SK-N-SH (cell line): ENCODE results near the gene KRTAP10-2. TPM values are rescaled to one million over a fixed set of nuclear protein-coding genes. Genes with fewer than 3 reads are reported as not detected.

ENCODE experiments used
- CTCF ChIA-PET: fragments of 300-600, 350-600 bp; formaldehyde crosslinking; extraction: SDS; loops from one replicate; lab custom pipeline; 2021; lab: Yijun Ruan, JAX
- POLR2A ChIA-PET: fragments of 350-600 bp; sonication (Branson Sonifier 250); formaldehyde crosslinking; extraction: SDS; loops from one replicate; lab custom pipeline; 2020; ENCODE audit warnings: antibody characterized with exemption, inconsistent platforms; lab: Yijun Ruan, JAX
- DNase-seq: peaks from one replicate; pipeline ENCODE4 v3.0.0; 2012
- H2AFZ ChIP-seq: fragments of 200-600 bp; sonication (generic); 2 replicates; pipeline ENCODE4 v1.8.1; 2016; ENCODE audit warnings: antibody characterized with exemption, mild to moderate bottlenecking, low read depth
- H3F3A ChIP-seq: fragments of 200-600 bp; sonication (generic); replicated peaks from 2 replicates; pipeline ENCODE3; 2016; ENCODE audit warnings: antibody characterized with exemption, mild to moderate bottlenecking; ENCODE audit not compliant: insufficient read depth
- H3K27ac ChIP-seq, 2 experiments: fragments of 200-500 bp in 1 of 2; fragments of 200-600 bp in 1 of 2; sonication (Bioruptor generic) in 1 of 2; sonication (generic), shearing (Covaris generic) in 1 of 2; 2 replicates each; pipeline versions ENCODE4 v1.5.1 to v1.6.1; 2014 to 2016; ENCODE audit warnings: low read depth in 2 of 2, inconsistent platforms in 1 of 2, low read length in 1 of 2, mild to moderate bottlenecking in 1 of 2, mixed read lengths in 1 of 2
- H3K27me3 ChIP-seq: fragments of 200-600 bp; sonication (generic), shearing (Covaris generic); 2 replicates; pipeline ENCODE4 v1.6.1; 2016; ENCODE audit warnings: mixed run types; ENCODE audit not compliant: insufficient read depth
- H3K36me3 ChIP-seq, 2 experiments: fragments of 200-500 bp in 1 of 2; fragments of 200-600 bp in 1 of 2; sonication (Bioruptor generic) in 1 of 2; sonication (generic) in 1 of 2; replicated peaks in 1 of 2; 2 replicates each; pipeline versions ENCODE3 to v1.5.1; 2014 to 2016; ENCODE audit warnings: low read length in 1 of 2, mild to moderate bottlenecking in 1 of 2; ENCODE audit not compliant: insufficient read depth in 2 of 2, control insufficient read depth in 1 of 2
- H3K4me1 ChIP-seq, 2 experiments: fragments of 200-500 bp in 1 of 2; fragments of 200-600 bp in 1 of 2; sonication (Bioruptor generic) in 1 of 2; sonication (generic), shearing (Covaris generic) in 1 of 2; 2 replicates each; pipeline versions ENCODE4 v1.5.1 to v1.6.1; 2014 to 2016; ENCODE audit warnings: low read depth in 1 of 2, low read length in 1 of 2, mixed run types in 1 of 2; ENCODE audit not compliant: insufficient read depth in 2 of 2, control insufficient read depth in 1 of 2
- H3K4me2 ChIP-seq: fragments of 200-600 bp; sonication (generic), shearing (Covaris generic); 2 replicates; pipeline ENCODE4 v1.6.1; 2017; ENCODE audit warnings: mixed run types
- H3K4me3 ChIP-seq, 2 experiments: fragments of 200-500 bp in 1 of 2; fragments of 200-600 bp in 1 of 2; sonication (Bioruptor generic) in 1 of 2; sonication (generic), shearing (Covaris generic) in 1 of 2; 2 replicates each; pipeline versions ENCODE4 v1.5.1 to v1.8.1; 2014 to 2016; ENCODE audit warnings: low read depth in 2 of 2, inconsistent platforms in 1 of 2, low read length in 1 of 2, mild to moderate bottlenecking in 1 of 2, mixed read lengths in 1 of 2, moderate library complexity in 1 of 2
- H3K79me2 ChIP-seq: fragments of 200-600 bp; sonication (generic); 2 replicates; pipeline ENCODE4 v1.8.1; 2017; ENCODE audit warnings: mild to moderate bottlenecking; ENCODE audit not compliant: insufficient read depth
- H3K9ac ChIP-seq: fragments of 200-600 bp; sonication (generic); 2 replicates; pipeline ENCODE4 v1.6.1; 2017; ENCODE audit warnings: mixed run types
- H3K9me2 ChIP-seq: fragments of 200-600 bp; sonication (generic); 2 replicates; pipeline ENCODE4 v1.6.1; 2017; ENCODE audit warnings: mixed run types
- H3K9me3 ChIP-seq: fragments of 200-600 bp; sonication (generic); 2 replicates; pipeline ENCODE4 v1.6.1; 2017; ENCODE audit warnings: mixed run types, mild to moderate bottlenecking, moderate library complexity
- H4K20me1 ChIP-seq: fragments of 200-600 bp; sonication (generic); 2 replicates; pipeline ENCODE4 v1.6.1; 2017; ENCODE audit warnings: mild to moderate bottlenecking, mixed run types; ENCODE audit not compliant: insufficient read depth
- EP300 ChIP-seq, 2 experiments: IDR thresholded peaks; 2 replicates each; pipeline versions ENCODE4 v1.4.0 to v1.6.1; 2012; ENCODE audit warnings: borderline replicate concordance in 1 of 2, low read depth in 1 of 2, low read length in 1 of 2
- JUND ChIP-seq: IDR thresholded peaks from 2 replicates; pipeline ENCODE4 v1.4.0; 2012
- NFIC ChIP-seq: IDR thresholded peaks from 2 replicates; pipeline ENCODE4 v1.4.0; 2012; ENCODE audit warnings: borderline replicate concordance
- TEAD4 ChIP-seq: IDR thresholded peaks from 2 replicates; pipeline ENCODE4 v1.4.0; 2012; ENCODE audit warnings: mild to moderate bottlenecking, borderline replicate concordance; ENCODE audit not compliant: insufficient read depth
- WGBS: methylation state at CpG from one replicate; pipeline ENCODE4 v1.1.6; 2017; ENCODE audit warnings: low lambda C conversion rate; 5-methylcytosine and 5-hydroxymethylcytosine counted together
- polyA plus RNA-seq, 3 experiments: library from polyadenylated mRNA; depleted of rRNA; stranded (reverse); fragments of >200 nt; gene quantifications; 2 replicates each; pipeline ENCODE4 v1.2.3, GENCODE V29; 2012
- TF ChIP-seq, protein P1 (sequence below): IDR thresholded peaks from 2 replicates; pipeline ENCODE4; 2012
- TF ChIP-seq, protein P2 (sequence below): IDR thresholded peaks from 2 replicates; pipeline ENCODE4 v1.4.0; 2012; ENCODE audit warnings: low read depth, borderline replicate concordance

KRTAP10-2 gene
- polyA plus RNA-seq, 1 of the 3 experiments (the other 2 are of a cell fraction), result not detected

GRCh38 chr21:44595524-44595923 is 44.2 kb upstream of the KRTAP10-2 start:
- no peak overlapping the region for H3K9ac ChIP-seq
- H3F3A ChIP-seq, result no peaks in the 10 kb centered on the region
- H3K9me2 ChIP-seq, result no peaks in the 10 kb centered on the region
- no peak overlapping the region for H3K4me3 ChIP-seq
- H3K27ac ChIP-seq, result no peak overlapping the region
- TF ChIP-seq JUND (no peak), EP300 (IDR thresholded peaks at IDR 0.05; ENCODE audit: borderline replicate concordance in 1 of 2, low read depth in 1 of 2, low read length in 1 of 2) (no peak)
- TF ChIP-seq, protein P1, sequence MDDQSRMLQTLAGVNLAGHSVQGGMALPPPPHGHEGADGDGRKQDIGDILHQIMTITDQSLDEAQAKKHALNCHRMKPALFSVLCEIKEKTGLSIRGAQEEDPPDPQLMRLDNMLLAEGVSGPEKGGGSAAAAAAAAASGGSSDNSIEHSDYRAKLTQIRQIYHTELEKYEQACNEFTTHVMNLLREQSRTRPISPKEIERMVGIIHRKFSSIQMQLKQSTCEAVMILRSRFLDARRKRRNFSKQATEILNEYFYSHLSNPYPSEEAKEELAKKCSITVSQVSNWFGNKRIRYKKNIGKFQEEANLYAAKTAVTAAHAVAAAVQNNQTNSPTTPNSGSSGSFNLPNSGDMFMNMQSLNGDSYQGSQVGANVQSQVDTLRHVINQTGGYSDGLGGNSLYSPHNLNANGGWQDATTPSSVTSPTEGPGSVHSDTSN, result no peak
- TF ChIP-seq, protein P2, sequence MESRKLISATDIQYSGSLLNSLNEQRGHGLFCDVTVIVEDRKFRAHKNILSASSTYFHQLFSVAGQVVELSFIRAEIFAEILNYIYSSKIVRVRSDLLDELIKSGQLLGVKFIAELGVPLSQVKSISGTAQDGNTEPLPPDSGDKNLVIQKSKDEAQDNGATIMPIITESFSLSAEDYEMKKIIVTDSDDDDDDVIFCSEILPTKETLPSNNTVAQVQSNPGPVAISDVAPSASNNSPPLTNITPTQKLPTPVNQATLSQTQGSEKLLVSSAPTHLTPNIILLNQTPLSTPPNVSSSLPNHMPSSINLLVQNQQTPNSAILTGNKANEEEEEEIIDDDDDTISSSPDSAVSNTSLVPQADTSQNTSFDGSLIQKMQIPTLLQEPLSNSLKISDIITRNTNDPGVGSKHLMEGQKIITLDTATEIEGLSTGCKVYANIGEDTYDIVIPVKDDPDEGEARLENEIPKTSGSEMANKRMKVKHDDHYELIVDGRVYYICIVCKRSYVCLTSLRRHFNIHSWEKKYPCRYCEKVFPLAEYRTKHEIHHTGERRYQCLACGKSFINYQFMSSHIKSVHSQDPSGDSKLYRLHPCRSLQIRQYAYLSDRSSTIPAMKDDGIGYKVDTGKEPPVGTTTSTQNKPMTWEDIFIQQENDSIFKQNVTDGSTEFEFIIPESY, result no peak
- TF ChIP-seq, all 33 proteins: peak for 0
- 21% methylated on average over 5 of the region's 6 CpGs for WGBS
- H3K36me3 ChIP-seq, result no peaks in the 10 kb centered on the region
- POLR2A ChIA-PET, result no interaction called here
- no peaks in the 10 kb centered on the region for H4K20me1 ChIP-seq
- H3K9me3 ChIP-seq, result no peaks in the 10 kb centered on the region
- H3K79me2 ChIP-seq, result no peaks in the 10 kb centered on the region
- CTCF ChIA-PET, result interaction anchor here (1.7 kb wide), 1 partner anchor 15 kb away, joined by 5 read pairs; the partner anchor contains the start of gene KRTAP10-5
- peaks cover 0 to 2% of the 10 kb centered on the region in 2 experiments; a peak in 1 of 4 replicates for H3K4me1 ChIP-seq
- H3K27me3 ChIP-seq, result peaks cover 8% of the 10 kb centered on the region; the same call in 1 of the 2 replicates
- no peak overlapping the region for H2AFZ ChIP-seq
- H3K4me2 ChIP-seq, result no peak overlapping the region
- DNase-seq, result no peak

GRCh38 chr21:44594406-44594916 is 43.2 kb upstream of the KRTAP10-2 start:
- WGBS, result 51% methylated on average over 11 of the region's 12 CpGs
- no peaks in the 10 kb centered on the region for H3K79me2 ChIP-seq
- ChIA-PET CTCF (no interaction called here), POLR2A (no interaction called here)
- no peak overlapping the region for H3K4me3 ChIP-seq
- H3K27ac ChIP-seq, result no peak overlapping the region
- no peaks in the 10 kb centered on the region for H3K9me2 ChIP-seq
- H3K9me3 ChIP-seq, result no peaks in the 10 kb centered on the region
- no peak overlapping the region for H3K9ac ChIP-seq
- H3K4me1 ChIP-seq, result peaks cover 0 to 2% of the 10 kb centered on the region in 2 experiments; a peak in 1 of 4 replicates
- no peaks in the 10 kb centered on the region for H4K20me1 ChIP-seq
- H2AFZ ChIP-seq, result no peak overlapping the region
- no peak for TF ChIP-seq NFIC
- TF ChIP-seq, protein P1, result no peak
- no peak for TF ChIP-seq TEAD4
- H3K4me2 ChIP-seq, result no peak overlapping the region
- H3F3A ChIP-seq, result no peaks in the 10 kb centered on the region
- peaks cover 8% of the 10 kb centered on the region; the same call in 1 of the 2 replicates for H3K27me3 ChIP-seq
- DNase-seq, result no peak
- H3K36me3 ChIP-seq, result no peaks in the 10 kb centered on the region
